CD14-positive monocyte (primary cell): Measurements from ENCODE around the gene TPCN1. TPM values are rescaled to one million over a fixed set of nuclear protein-coding genes. Genes with fewer than 3 reads are reported as not detected.
A peak's percentile ranks its signal among the peaks of the same experiment; 100 is the strongest.

ENCODE experiments used
- DNase-seq, 3 donors: peaks; one replicate each; pipeline ENCODE4 v3.0.0-alpha.2; 2011 to 2022
- H2AFZ ChIP-seq: 2 replicates; pipeline ENCODE4 v1.6.0; 2012; ENCODE audit warnings: mild to moderate bottlenecking, low read depth, low read length, inconsistent platforms; ENCODE audit not compliant: insufficient read depth, poor library complexity, severe bottlenecking
- H3K27ac ChIP-seq, 2 donors: 1 replicate in 1 of 2; 2 replicates in 1 of 2; pipeline ENCODE4 v1.5.1; 2012 to 2013; ENCODE audit warnings: low read length in 2 of 2, control low read depth in 1 of 2, inconsistent platforms in 1 of 2, low read depth in 1 of 2, mild to moderate bottlenecking in 1 of 2
- H3K27me3 ChIP-seq, 2 donors: one replicate each; pipeline versions ENCODE4 v1.6.0 to v1.6.1; 2011 to 2013; ENCODE audit warnings: low read length in 2 of 2; ENCODE audit not compliant: control insufficient read depth in 2 of 2, insufficient read depth in 2 of 2
- H3K36me3 ChIP-seq, 2 donors: replicated peaks in 1 of 2; 1 replicate in 1 of 2; 2 replicates in 1 of 2; pipeline versions ENCODE4 v1.5.1 to v1.6.1; 2012 to 2013; ENCODE audit warnings: low read length in 2 of 2, control low read depth in 1 of 2, inconsistent platforms in 1 of 2, mild to moderate bottlenecking in 1 of 2; ENCODE audit not compliant: insufficient read depth in 2 of 2, control insufficient read depth in 1 of 2
- H3K4me1 ChIP-seq, 2 donors: 1 replicate in 1 of 2; 2 replicates in 1 of 2; pipeline versions ENCODE4 v1.5.1 to v1.6.1; 2012 to 2013; ENCODE audit warnings: low read length in 2 of 2, control low read depth in 1 of 2, inconsistent platforms in 1 of 2, mild to moderate bottlenecking in 1 of 2, moderate library complexity in 1 of 2; ENCODE audit not compliant: insufficient read depth in 2 of 2, control insufficient read depth in 1 of 2
- H3K4me2 ChIP-seq: replicated peaks from 2 replicates; pipeline ENCODE3; 2012; ENCODE audit warnings: low read length, moderate library complexity, mild to moderate bottlenecking; ENCODE audit not compliant: poor library complexity, severe bottlenecking; ENCODE audit errors: extremely low read depth
- H3K4me3 ChIP-seq, 3 experiments: fragments of 200-600 bp in 1 of 3; sonication (generic) in 1 of 3; replicated peaks in 1 of 3; 1 replicate in 2 of 3; 2 replicates in 1 of 3; pipeline ENCODE4 v1.5.1; 2011 to 2013; ENCODE audit warnings: low read length in 3 of 3, mild to moderate bottlenecking in 3 of 3, control low read depth in 2 of 3, low read depth in 2 of 3, inconsistent platforms in 1 of 3, moderate library complexity in 1 of 3
- H3K79me2 ChIP-seq: 2 replicates; pipeline ENCODE4 v1.6.0; 2012; ENCODE audit warnings: mild to moderate bottlenecking, control low read depth, inconsistent platforms, low read length, moderate library complexity; ENCODE audit not compliant: insufficient read depth
- H3K9ac ChIP-seq: 2 replicates; pipeline ENCODE4 v1.6.0; 2017; ENCODE audit warnings: low read length, mild to moderate bottlenecking; ENCODE audit not compliant: insufficient read depth, poor library complexity, severe bottlenecking
- H3K9me3 ChIP-seq, 2 donors: replicated peaks in 1 of 2; 1 replicate in 1 of 2; 2 replicates in 1 of 2; pipeline versions ENCODE4 v1.5.1 to v1.6.1; 2012 to 2013; ENCODE audit warnings: low read length in 2 of 2, control low read depth in 1 of 2; ENCODE audit not compliant: control insufficient read depth in 1 of 2, insufficient read depth in 1 of 2
- H4K20me1 ChIP-seq: 2 replicates; pipeline ENCODE4 v1.6.0; 2012; ENCODE audit warnings: mild to moderate bottlenecking, low read length, control low read depth, moderate library complexity; ENCODE audit not compliant: insufficient read depth
- H3K27ac Mint-ChIP-seq, 7 donors: one replicate each; pipeline ENCODE4 v1.8.0; 2020; ENCODE audit warnings: mild to moderate bottlenecking in 7 of 7, mixed read lengths in 7 of 7, moderate library complexity in 6 of 7, inconsistent platforms in 2 of 7
- H3K27me3 Mint-ChIP-seq, 3 donors: one replicate each; pipeline ENCODE4 v1.8.0; 2021 to 2022; ENCODE audit warnings: low read depth in 3 of 3, mild to moderate bottlenecking in 3 of 3, mixed read lengths in 3 of 3, moderate library complexity in 3 of 3, inconsistent platforms in 1 of 3
- H3K36me3 Mint-ChIP-seq, 2 donors: one replicate each; pipeline ENCODE4 v1.8.0; 2020; ENCODE audit warnings: mixed read lengths in 2 of 2, inconsistent platforms in 1 of 2, mild to moderate bottlenecking in 1 of 2
- H3K4me1 Mint-ChIP-seq: one replicate; pipeline ENCODE4 v1.8.0; 2020; ENCODE audit warnings: mild to moderate bottlenecking, mixed read lengths
- H3K4me3 Mint-ChIP-seq, 2 donors: one replicate each; pipeline ENCODE4 v1.8.0; 2020; ENCODE audit warnings: mild to moderate bottlenecking in 2 of 2, mixed read lengths in 2 of 2, moderate library complexity in 1 of 2
- H3K9me3 Mint-ChIP-seq, 7 donors: one replicate each; pipeline ENCODE4 v1.8.0; 2020 to 2022; ENCODE audit warnings: mixed read lengths in 7 of 7, mild to moderate bottlenecking in 6 of 7, moderate library complexity in 6 of 7, inconsistent platforms in 2 of 7
- CTCF ChIP-seq: fragments of 200-600 bp; IDR thresholded peaks from one replicate; pipeline ENCODE4 v1.8.0; 2022; ENCODE audit warnings: antibody characterized with exemption, mild to moderate bottlenecking
- WGBS: methylation state at CpG from one replicate; pipeline ENCODE4 v1.1.5; 2013; ENCODE audit warnings: missing lambda C conversion rate; ENCODE audit not compliant: insufficient coverage; 5-methylcytosine and 5-hydroxymethylcytosine counted together
- intact Hi-C, 2 donors: fragments of 100-400 bp; cut with micrococcal nuclease; formaldehyde crosslinking; loops; one replicate each; pipeline versions ENCODE4 v1.15.0 to v1.15.1; 2023
- polyA plus RNA-seq, 3 donors: library from polyadenylated mRNA; depleted of rRNA in 1 of 3; unstranded in 2 of 3; stranded (reverse) in 1 of 3; fragments of 300-500 nt in 2 of 3; fragments of >200 nt in 1 of 3; fragmentation: Illumina TruSeq in 2 of 3; gene quantifications; 1 replicate in 2 of 3; 2 replicates in 1 of 3; pipeline ENCODE4 v1.2.3, GENCODE V29; 2012 to 2021

Gene TPCN1
- polyA plus RNA-seq, 3 donors = 20.4 to 110 (median 34.9) TPM

GRCh38 chr12:113317122-113317521 is 95.9 kb downstream of the TPCN1 start:
- H3K27me3 Mint-ChIP-seq = peaks cover 0 to 3% (median 2%) of the 10 kb centered on the region in 3 donors
- Histone ChIP-seq H3K9me3 (no peaks in the 10 kb centered on the region), H4K20me1 (peaks cover 30% of the 10 kb centered on the region), H3K36me3 (peaks cover 84 to 92% of the 10 kb centered on the region in 2 donors), H3K27ac (no peak overlapping the region), H3K4me1 (no peaks in the 10 kb centered on the region), H3K4me3 (no peak overlapping the region), H3K27me3 (no peaks in the 10 kb centered on the region), H2AFZ (no peak overlapping the region), H3K79me2 (peaks cover 6% of the 10 kb centered on the region), H3K4me2 (no peak overlapping the region), H3K9ac (no peak overlapping the region)
- no peak for DNase-seq
- no peak for TF ChIP-seq CTCF
- no peak overlapping the region for H3K27ac Mint-ChIP-seq
- H3K9me3 Mint-ChIP-seq = peaks cover 0 to 6% (median 1%) of the 10 kb centered on the region in 7 donors
- H3K36me3 Mint-ChIP-seq = peaks cover 85 to 93% of the 10 kb centered on the region in 2 donors
- intact Hi-C loops = no loop called here
- peaks cover 2% of the 10 kb centered on the region for H3K4me1 Mint-ChIP-seq
- 95% methylated on average over 4 of the region's 6 CpGs for WGBS
- no peak overlapping the region for H3K4me3 Mint-ChIP-seq

GRCh38 chr12:113318046-113318656 is 96.9 kb downstream of the TPCN1 start:
- H3K4me2 ChIP-seq = no peak overlapping the region
- peaks cover 0 to 7% of the 10 kb centered on the region in 2 donors for H3K9me3 ChIP-seq
- no peak overlapping the region for H3K4me3 ChIP-seq
- peaks cover 9% of the 10 kb centered on the region for H3K79me2 ChIP-seq
- H2AFZ ChIP-seq = no peak overlapping the region
- no peaks in the 10 kb centered on the region for H3K27me3 ChIP-seq
- peak overlapping the region in 1 of 7 donors; percentile 78 for H3K27ac Mint-ChIP-seq
- H3K27ac ChIP-seq = no peak overlapping the region
- no peaks in the 10 kb centered on the region for H3K4me1 ChIP-seq
- DNase-seq = no peak
- H3K36me3 ChIP-seq = peaks cover 79 to 82% of the 10 kb centered on the region in 2 donors
- peaks cover 5 to 13% (median 6%) of the 10 kb centered on the region in 7 donors for H3K9me3 Mint-ChIP-seq
- H3K9ac ChIP-seq = no peak overlapping the region
- peaks cover 35% of the 10 kb centered on the region for H4K20me1 ChIP-seq
- 98% methylated on average over 4 of the region's 4 CpGs for WGBS
- no peak overlapping the region for H3K4me3 Mint-ChIP-seq
- no peak for TF ChIP-seq CTCF
- intact Hi-C loops = no loop called here
- H3K27me3 Mint-ChIP-seq = peaks cover 0 to 4% (median 2%) of the 10 kb centered on the region in 3 donors
- peaks cover 83 to 92% of the 10 kb centered on the region in 2 donors for H3K36me3 Mint-ChIP-seq
- H3K4me1 Mint-ChIP-seq = peaks cover 6% of the 10 kb centered on the region
